NCI-H446 (cell line): ENCODE data around the gene ETV5.
"Not testable (repeated sequence)": the region's sequence is repeated elsewhere in the genome, so short reads cannot be mapped to it uniquely, and the experiment has no call there.

ENCODE experiments used
- DNase-seq, 2 experiments: peaks; one replicate each; lab custom pipeline; 2025; lab: John Stamatoyannopoulos, UW

ETV5 gene

DNA sequence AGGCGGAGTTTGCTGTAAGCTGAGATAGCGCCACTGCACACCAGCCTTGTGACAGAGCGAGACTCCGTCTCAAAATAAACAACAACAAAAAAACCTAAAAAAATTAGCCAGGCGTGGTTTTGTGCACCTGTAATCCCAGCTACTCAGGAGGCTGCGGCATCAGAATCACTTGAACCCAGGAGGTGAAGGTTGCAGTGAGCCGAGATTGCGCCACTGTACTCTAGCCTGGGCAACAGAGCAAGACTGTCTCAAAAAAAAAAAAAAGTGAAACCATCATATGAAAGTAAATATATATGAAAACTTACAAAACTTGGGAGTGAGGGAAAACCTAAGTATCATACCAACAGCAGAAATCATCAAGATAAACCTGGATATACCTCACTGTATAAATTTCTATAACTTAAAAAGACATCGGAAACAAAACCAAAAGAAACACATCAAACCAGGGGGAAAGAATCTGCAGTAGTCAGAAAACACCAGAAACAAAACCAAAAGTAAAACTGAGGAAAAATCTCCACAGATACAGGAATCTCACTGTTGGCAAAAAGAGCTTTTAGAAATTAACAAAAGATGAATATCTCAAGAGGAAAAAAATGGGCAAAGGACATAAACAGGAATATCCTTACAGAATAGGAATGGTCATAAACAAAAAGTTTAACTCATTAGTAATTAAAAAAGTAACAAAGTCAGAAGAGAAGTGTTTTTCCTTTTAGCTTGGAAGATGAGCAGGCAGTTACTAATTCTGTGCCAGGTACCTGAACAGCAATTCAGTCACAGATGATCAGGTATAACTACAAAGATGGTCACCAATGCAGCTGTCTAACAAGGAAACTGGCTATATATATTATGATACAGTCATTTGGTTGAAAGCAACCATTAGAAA is 41.3 kb downstream of the ETV5 start:
- no peak for DNase-seq

GRCh38 chr3:186060222-186060621 is 48.7 kb downstream of the ETV5 start:
- no peak for DNase-seq

- DNase-seq, result no peak
Observed at GRCh38 chr3:186059192-186059591, 49.7 kb downstream of the ETV5 start.

DNA sequence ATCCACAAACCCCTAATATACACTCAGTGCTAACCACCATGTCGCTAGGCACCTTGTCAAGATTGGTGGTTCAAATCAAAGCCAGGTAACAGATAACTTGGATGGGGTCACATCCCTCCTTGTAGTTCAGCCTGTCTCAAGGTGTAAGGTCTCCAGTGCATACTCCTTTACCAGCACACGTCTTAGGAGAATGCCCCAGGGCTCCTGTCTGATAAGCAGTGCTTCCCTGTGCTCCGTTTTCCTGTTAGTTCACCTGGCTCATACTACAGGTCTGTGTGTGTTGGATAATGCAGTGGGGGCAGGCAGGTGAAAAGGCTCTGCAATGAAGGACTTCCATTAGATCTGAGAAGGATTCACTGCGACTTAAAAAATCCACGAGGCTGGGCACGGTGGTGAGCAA is 50.7 kb downstream of the ETV5 start:
- DNase-seq, result no peak

- DNase-seq, result no peak
Observed at GRCh38 chr3:186057594-186057993, 51.3 kb downstream of the ETV5 start.

- DNase-seq, result no peak
Observed at GRCh38 chr3:186054792-186055352, 54.0 kb downstream of the ETV5 start.

GRCh38 chr3:186053954-186054791 is 54.7 kb downstream of the ETV5 start:
- no peak for DNase-seq

GRCh38 chr3:186052096-186052840 is 56.6 kb downstream of the ETV5 start:
- DNase-seq, result no peak

DNA sequence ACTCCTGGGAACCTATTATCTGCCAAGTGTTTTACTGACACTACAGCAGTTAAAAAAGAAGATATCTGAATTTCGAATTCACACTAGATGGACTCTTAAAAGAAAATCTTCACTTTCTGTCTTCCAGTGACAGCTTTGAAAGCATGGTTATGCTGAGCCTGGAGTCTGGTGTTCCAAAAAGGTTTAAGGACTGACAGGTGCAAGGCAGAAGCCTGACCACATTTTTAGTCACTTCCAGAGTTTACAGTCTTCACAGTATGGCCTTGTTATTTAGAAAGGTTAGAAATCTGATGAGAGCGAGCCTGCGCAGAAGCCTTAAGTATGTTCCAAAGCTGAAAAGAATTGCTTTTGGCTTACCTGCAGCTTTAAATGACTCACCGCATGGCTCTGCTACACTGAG is 59.9 kb downstream of the ETV5 start:
- DNase-seq, result no peak

DNA sequence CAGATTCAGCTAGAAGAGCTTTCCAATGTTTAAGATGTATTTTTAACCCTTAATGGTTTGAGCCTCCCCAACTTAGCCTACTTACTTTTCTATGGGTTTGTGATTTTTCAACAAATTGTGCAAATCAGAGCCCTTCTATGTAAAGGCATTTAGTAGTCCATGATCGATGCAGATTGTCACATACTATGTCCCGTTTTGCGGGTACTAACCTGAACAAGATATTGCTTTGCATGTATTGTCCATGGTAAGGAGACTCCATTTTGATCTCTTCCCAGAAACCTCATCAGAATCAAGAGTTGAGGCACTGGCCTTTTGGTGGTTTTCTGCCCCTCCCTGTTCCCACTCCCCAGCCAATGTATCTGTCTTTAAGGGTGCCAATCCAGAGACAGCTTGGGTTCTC is 60.8 kb downstream of the ETV5 start:
- no peak for DNase-seq

DNA sequence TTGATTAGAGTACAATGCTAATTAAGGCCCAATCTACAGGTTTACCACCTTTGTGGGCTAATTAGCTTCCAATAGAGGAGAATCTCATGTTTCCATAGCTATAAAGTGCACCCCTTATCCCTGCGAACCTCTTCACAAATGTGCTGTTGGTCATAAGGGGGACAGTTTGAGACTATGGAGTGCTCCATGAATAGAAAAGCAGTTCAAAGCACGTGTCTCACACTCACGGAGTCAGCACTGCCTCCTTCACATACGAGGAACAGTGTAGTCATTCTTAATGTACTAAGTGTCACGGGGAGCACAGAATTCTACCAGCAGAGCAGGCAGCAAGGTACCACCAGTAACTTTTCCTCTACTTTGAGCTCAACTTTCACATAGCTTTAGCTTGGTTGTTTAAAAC is 62.1 kb downstream of the ETV5 start:
- no peak for DNase-seq

GRCh38 chr3:186044968-186045367 is 63.9 kb downstream of the ETV5 start:
- DNase-seq, result no peak

DNA sequence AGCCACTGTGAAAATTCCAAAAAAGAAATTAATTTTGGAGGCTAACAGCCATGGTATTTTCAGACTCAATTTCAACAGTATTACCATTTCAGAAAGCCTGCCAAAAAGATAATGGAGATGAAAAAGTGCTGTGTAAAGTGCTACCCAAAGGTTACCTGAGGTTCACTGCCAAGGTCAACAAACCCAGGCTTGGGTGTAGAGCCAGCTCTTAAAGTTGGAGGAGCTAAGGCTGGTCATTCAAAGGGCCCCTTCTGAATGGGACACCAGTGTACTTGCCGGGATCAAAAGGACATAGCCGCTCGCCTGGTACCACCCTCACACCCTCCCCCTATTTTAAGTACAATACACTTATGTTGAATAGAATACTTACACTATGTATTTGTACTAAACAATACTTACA is 64.5 kb downstream of the ETV5 start:
- DNase-seq, result no peak

DNA sequence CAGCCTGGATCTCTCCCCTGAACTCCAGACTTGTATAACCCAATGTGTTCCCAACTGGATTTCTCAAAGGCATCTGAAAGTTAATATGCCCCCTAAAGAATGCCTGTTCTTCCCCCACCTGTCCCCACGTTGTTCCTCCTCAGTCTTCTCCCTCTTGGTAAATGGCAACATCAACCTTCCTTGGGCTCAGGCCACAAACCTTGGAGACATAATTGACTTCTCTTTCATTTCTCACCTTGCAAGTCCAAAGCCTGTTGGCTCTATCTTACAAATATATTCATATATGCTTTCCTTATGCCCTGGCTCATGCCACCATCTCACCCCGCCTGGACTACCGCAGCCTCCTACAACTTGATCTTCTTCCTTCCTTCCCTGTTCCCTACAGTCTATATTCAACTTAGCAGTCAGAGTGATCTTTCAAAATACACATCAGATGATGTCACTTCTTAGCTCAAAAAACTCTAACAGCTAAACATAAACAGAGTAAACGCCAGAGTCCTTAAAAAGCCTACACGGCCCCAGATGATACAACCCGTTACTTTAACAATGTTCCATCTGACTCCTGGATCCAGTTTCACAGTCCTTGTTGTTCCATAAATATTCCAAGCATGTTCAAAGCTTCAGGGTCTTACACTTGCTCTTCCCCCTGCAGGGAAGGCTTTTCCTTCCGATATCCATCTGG is 66.2 kb downstream of the ETV5 start:
- DNase-seq, result no peak

DNA sequence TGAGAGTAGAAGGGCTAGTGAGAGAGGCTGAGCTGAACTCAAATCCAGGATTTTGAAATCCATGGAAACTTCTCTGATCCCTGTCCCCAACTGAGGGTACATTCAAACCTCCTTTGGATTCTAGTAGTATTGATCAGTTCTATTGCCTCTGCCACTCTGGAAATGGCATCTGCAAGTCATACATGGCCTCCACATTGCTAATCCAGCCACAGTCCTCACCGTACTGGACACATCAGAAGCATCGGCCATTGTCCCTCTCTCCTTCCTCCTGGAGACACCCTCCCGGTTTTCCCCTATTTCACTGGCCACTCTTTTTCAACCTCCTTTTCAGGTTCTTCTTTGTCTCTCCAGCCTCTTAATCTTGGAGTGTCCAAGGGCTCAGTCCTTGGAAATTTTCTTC is 66.9 kb downstream of the ETV5 start:
- DNase-seq, result no peak

GRCh38 chr3:186038360-186038759 is 70.5 kb downstream of the ETV5 start:
- DNase-seq, result no peak

DNA sequence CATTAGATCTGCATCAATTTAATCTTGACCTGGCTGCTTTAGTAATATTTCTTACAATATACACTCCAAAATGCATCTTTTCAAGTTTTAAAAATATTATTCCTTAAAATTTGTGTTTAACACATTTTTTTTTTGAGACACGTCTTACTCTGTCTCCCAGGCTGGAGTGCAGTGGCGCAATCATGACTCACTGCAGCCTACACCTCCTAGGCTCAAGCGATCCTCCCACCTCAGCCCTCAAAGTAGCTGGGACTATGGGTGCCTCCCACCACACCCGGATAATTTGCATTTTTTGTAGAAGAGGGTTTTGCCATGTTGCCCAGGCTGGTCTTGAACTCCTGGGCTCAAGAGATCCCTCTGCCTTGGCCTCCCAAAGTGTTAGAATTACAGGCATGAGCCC is 73.6 kb downstream of the ETV5 start:
- DNase-seq, result no peak

- DNase-seq, result no peak
Observed at GRCh38 chr3:186032321-186032720, 76.6 kb downstream of the ETV5 start.

- not testable (repeated sequence) for DNase-seq
Observed at GRCh38 chr3:186025993-186026392, 82.9 kb downstream of the ETV5 start.

- DNase-seq, result peak in 1 of 2 experiments; percentile 55
Observed at GRCh38 chr3:186025161-186025560, 83.7 kb downstream of the ETV5 start.

- DNase-seq, result peak in 1 of 2 experiments; percentile 67
Observed at GRCh38 chr3:186024210-186024609, 84.7 kb downstream of the ETV5 start.
